GM23338 (cell line): Measurements from ENCODE around the gene BTBD1. TPM values are rescaled to one million over a fixed set of nuclear protein-coding genes. Genes with fewer than 3 reads are reported as not detected.

Experiments
- ATAC-seq: fragments of 200-7000 bp; cut with Tn5 transposase; 3 replicates; pipeline ENCODE4 v1.9.1; 2020
- DNase-seq: peaks from one replicate; pipeline ENCODE4 v3.0.0-alpha.2; 2015; ENCODE audit warnings: low spot score
- H2AFZ ChIP-seq: fragments of 200-600 bp; sonication (generic); 2 replicates; pipeline ENCODE4 v1.8.0; 2016; ENCODE audit warnings: antibody characterized with exemption, mild to moderate bottlenecking, moderate library complexity
- H3F3A ChIP-seq: fragments of 200-600 bp; sonication (generic); replicated peaks from 2 replicates; pipeline ENCODE4 v1.8.0; 2017; ENCODE audit warnings: antibody characterized with exemption, mixed run types, low read depth
- H3K27ac ChIP-seq: fragments of 200-600 bp; sonication (generic); 2 replicates; pipeline ENCODE4 v1.6.1; 2016; ENCODE audit warnings: low read depth
- H3K27me3 ChIP-seq: fragments of 200-600 bp; sonication (generic); 2 replicates; pipeline ENCODE4 v1.8.0; 2016; ENCODE audit warnings: mild to moderate bottlenecking, mixed run types, moderate library complexity; ENCODE audit not compliant: insufficient read depth
- H3K36me3 ChIP-seq: fragments of 200-600 bp; sonication (generic); 2 replicates; pipeline ENCODE4 v1.8.0; 2016; ENCODE audit warnings: mild to moderate bottlenecking; ENCODE audit not compliant: insufficient read depth
- H3K4me1 ChIP-seq: fragments of 200-600 bp; sonication (generic); 2 replicates; pipeline ENCODE4 v1.8.0; 2016; ENCODE audit warnings: mild to moderate bottlenecking, moderate library complexity; ENCODE audit not compliant: insufficient read depth
- H3K4me2 ChIP-seq: fragments of 200-600 bp; sonication (generic); 2 replicates; pipeline ENCODE4 v1.7.1; 2017; ENCODE audit warnings: mixed run types
- H3K4me3 ChIP-seq: fragments of 200-600 bp; sonication (generic); 2 replicates; pipeline ENCODE4 v1.6.1; 2016; ENCODE audit warnings: mixed run types
- H3K79me2 ChIP-seq: fragments of 200-600 bp; sonication (generic); replicated peaks from 2 replicates; pipeline ENCODE4 v1.8.0; 2017; ENCODE audit warnings: mild to moderate bottlenecking; ENCODE audit not compliant: insufficient read depth
- H3K9me2 ChIP-seq: fragments of 200-600 bp; sonication (generic); 2 replicates; pipeline ENCODE4 v1.8.0; 2017; ENCODE audit not compliant: insufficient read depth
- H4K20me1 ChIP-seq: fragments of 200-600 bp; sonication (generic); replicated peaks from 2 replicates; pipeline ENCODE4 v1.8.0; 2017; ENCODE audit warnings: mild to moderate bottlenecking; ENCODE audit not compliant: insufficient read depth
- H3K27ac Mint-ChIP-seq: 2 replicates; pipeline ENCODE4 v1.8.0; 2020; ENCODE audit warnings: inconsistent platforms, mild to moderate bottlenecking, moderate library complexity, mixed read lengths
- H3K27me3 Mint-ChIP-seq: 3 replicates; pipeline ENCODE4 v1.8.0; 2022; ENCODE audit warnings: low read depth, mild to moderate bottlenecking, moderate library complexity, mixed read lengths, inconsistent platforms; ENCODE audit not compliant: insufficient read depth, poor library complexity
- H3K36me3 Mint-ChIP-seq: 3 replicates; pipeline ENCODE4 v1.8.0; 2021; ENCODE audit warnings: low read depth, mild to moderate bottlenecking, inconsistent platforms, moderate library complexity, mixed read lengths
- H3K4me1 Mint-ChIP-seq: 3 replicates; pipeline ENCODE4 v1.8.0; 2020; ENCODE audit warnings: mild to moderate bottlenecking, inconsistent platforms, mixed read lengths
- H3K4me3 Mint-ChIP-seq: 3 replicates; pipeline ENCODE4 v1.8.0; 2021; ENCODE audit warnings: moderate library complexity, mild to moderate bottlenecking, inconsistent platforms, mixed read lengths
- H3K9me3 Mint-ChIP-seq: 3 replicates; pipeline ENCODE4 v1.8.0; 2020; ENCODE audit warnings: moderate library complexity, mild to moderate bottlenecking, inconsistent platforms, mixed read lengths
- CREB1 ChIP-seq: fragments of 250-450 bp; sonication (Bioruptor Pico); IDR thresholded peaks from 2 replicates; pipeline ENCODE4 v1.5.0; 2020; ENCODE audit warnings: low read depth, mild to moderate bottlenecking, moderate library complexity
- EZH2 ChIP-seq: fragments of 200-600 bp; sonication (generic); IDR thresholded peaks from one replicate; pipeline ENCODE4 v1.8.0; 2017; ENCODE audit warnings: antibody characterized with exemption, mild to moderate bottlenecking, low read depth; ENCODE audit not compliant: unreplicated experiment
- EZH2phosphoT487 ChIP-seq: fragments of 200-600 bp; sonication (generic); IDR thresholded peaks from one replicate; pipeline ENCODE4 v1.8.1; 2018; ENCODE audit warnings: antibody characterized with exemption; ENCODE audit not compliant: unreplicated experiment
- JUNB ChIP-seq: IDR thresholded peaks from one replicate; pipeline ENCODE4 v1.6.1; 2016; ENCODE audit warnings: antibody characterized with exemption; ENCODE audit not compliant: unreplicated experiment
- NANOG ChIP-seq: IDR thresholded peaks from 2 replicates; pipeline ENCODE4 v1.6.1; 2016; ENCODE audit warnings: antibody characterized with exemption, borderline replicate concordance
- POLR2AphosphoS5 ChIP-seq: IDR thresholded peaks from 2 replicates; pipeline ENCODE4 v1.6.1; 2016; ENCODE audit warnings: antibody characterized with exemption, low read depth
- STAT1 ChIP-seq: IDR thresholded peaks from one replicate; pipeline ENCODE4 v1.6.1; 2016; ENCODE audit warnings: antibody characterized with exemption; ENCODE audit not compliant: unreplicated experiment
- ZNF114 ChIP-seq: fragments of 250-450 bp; sonication (Bioruptor Pico); IDR thresholded peaks from 2 replicates; pipeline ENCODE4 v1.5.0; 2020; ENCODE audit warnings: mild to moderate bottlenecking, moderate library complexity
- ZNF331 ChIP-seq: fragments of 250-450 bp; sonication (Bioruptor Pico); IDR thresholded peaks from 2 replicates; pipeline ENCODE4 v1.5.0; 2020; ENCODE audit warnings: low read depth, mild to moderate bottlenecking, moderate library complexity
- polyA plus RNA-seq: library from polyadenylated mRNA; unstranded; fragments of >200 nt; fragmentation: Nextera tagmentation; extraction: Ambion mirVana; gene quantifications from 2 replicates; pipeline ENCODE4 v1.2.1, GENCODE V29; 2016
- total RNA-seq: library from RNA; depleted of rRNA; stranded (reverse); fragments of >200 nt; shearing (Covaris generic); gene quantifications from 2 replicates; pipeline ENCODE4 v1.2.3, GENCODE V29; 2014
- TF ChIP-seq, protein P1 (sequence below): fragments of 250-450 bp; sonication (Bioruptor Pico); IDR thresholded peaks from 2 replicates; pipeline ENCODE4 v1.5.0; 2020; ENCODE audit warnings: mild to moderate bottlenecking, moderate library complexity
- TF ChIP-seq, protein P2 (sequence below): IDR thresholded peaks from one replicate; pipeline ENCODE4 v1.6.1; 2018; ENCODE audit warnings: antibody characterized with exemption; ENCODE audit not compliant: unreplicated experiment
- TF ChIP-seq, protein P3 (sequence below): IDR thresholded peaks from 2 replicates; pipeline ENCODE4 v1.6.1; 2016; ENCODE audit warnings: antibody characterized with exemption
- TF ChIP-seq, protein P4 (sequence below), 2 experiments: fragments of 200-600 bp in 1 of 2; sonication (generic) in 1 of 2; conservative IDR thresholded peaks; 2 replicates each; pipeline versions ENCODE4 v1.5.1 to v1.6.1; 2016 to 2017; ENCODE audit warnings: antibody characterized with exemption in 2 of 2, low read depth in 2 of 2, mild to moderate bottlenecking in 2 of 2, moderate library complexity in 1 of 2

The BTBD1 gene
- total and polyA plus RNA-seq, 2 experiments from 2014 or later = 12.6 to 66.1 TPM

DNA sequence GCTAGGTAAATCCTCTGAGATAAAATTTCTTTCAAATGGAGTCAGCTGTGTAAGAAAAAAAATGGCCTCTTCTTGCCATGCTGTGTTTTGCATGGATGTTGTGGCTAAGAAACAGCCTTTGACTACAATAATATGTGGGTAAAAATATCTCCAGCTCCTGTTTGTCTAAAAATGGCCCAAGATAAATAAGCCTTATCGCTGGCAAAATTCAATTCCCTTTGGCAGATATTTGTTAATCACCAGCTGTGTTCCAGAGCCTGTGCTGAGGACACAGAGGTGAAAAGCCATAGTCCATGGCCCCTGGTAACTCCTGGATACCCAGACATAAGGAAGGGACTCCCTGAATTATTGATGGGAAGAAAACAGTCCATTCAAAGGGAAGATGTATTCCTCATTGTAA is 96.4 kb downstream of the BTBD1 start:
- Histone ChIP-seq H3K9me2 (no peaks in the 10 kb centered on the region), H3K4me2 (no peak overlapping the region), H3K36me3 (no peaks in the 10 kb centered on the region), H3K27ac (no peak overlapping the region), H3F3A (no peaks in the 10 kb centered on the region), H4K20me1 (no peaks in the 10 kb centered on the region), H3K4me3 (no peak overlapping the region), H2AFZ (no peak overlapping the region), H3K27me3 (no peaks in the 10 kb centered on the region), H3K4me1 (no peaks in the 10 kb centered on the region), H3K79me2 (no peaks in the 10 kb centered on the region)
- H3K4me1 Mint-ChIP-seq = no peaks in the 10 kb centered on the region
- no peak overlapping the region for H3K27ac Mint-ChIP-seq
- no peaks in the 10 kb centered on the region for H3K9me3 Mint-ChIP-seq
- ATAC-seq (no peak), DNase-seq (no peak)
- TF ChIP-seq EZH2 (no peak), CREB1 (CRISPR knock-in tag) (no peak), STAT1 (no peak), NANOG (no peak), JUNB (no peak), ZNF114 (CRISPR knock-in tag) (no peak), POLR2AphosphoS5 (no peak), ZNF331 (no peak), EZH2phosphoT487 (no peak)
- TF ChIP-seq, protein P1, sequence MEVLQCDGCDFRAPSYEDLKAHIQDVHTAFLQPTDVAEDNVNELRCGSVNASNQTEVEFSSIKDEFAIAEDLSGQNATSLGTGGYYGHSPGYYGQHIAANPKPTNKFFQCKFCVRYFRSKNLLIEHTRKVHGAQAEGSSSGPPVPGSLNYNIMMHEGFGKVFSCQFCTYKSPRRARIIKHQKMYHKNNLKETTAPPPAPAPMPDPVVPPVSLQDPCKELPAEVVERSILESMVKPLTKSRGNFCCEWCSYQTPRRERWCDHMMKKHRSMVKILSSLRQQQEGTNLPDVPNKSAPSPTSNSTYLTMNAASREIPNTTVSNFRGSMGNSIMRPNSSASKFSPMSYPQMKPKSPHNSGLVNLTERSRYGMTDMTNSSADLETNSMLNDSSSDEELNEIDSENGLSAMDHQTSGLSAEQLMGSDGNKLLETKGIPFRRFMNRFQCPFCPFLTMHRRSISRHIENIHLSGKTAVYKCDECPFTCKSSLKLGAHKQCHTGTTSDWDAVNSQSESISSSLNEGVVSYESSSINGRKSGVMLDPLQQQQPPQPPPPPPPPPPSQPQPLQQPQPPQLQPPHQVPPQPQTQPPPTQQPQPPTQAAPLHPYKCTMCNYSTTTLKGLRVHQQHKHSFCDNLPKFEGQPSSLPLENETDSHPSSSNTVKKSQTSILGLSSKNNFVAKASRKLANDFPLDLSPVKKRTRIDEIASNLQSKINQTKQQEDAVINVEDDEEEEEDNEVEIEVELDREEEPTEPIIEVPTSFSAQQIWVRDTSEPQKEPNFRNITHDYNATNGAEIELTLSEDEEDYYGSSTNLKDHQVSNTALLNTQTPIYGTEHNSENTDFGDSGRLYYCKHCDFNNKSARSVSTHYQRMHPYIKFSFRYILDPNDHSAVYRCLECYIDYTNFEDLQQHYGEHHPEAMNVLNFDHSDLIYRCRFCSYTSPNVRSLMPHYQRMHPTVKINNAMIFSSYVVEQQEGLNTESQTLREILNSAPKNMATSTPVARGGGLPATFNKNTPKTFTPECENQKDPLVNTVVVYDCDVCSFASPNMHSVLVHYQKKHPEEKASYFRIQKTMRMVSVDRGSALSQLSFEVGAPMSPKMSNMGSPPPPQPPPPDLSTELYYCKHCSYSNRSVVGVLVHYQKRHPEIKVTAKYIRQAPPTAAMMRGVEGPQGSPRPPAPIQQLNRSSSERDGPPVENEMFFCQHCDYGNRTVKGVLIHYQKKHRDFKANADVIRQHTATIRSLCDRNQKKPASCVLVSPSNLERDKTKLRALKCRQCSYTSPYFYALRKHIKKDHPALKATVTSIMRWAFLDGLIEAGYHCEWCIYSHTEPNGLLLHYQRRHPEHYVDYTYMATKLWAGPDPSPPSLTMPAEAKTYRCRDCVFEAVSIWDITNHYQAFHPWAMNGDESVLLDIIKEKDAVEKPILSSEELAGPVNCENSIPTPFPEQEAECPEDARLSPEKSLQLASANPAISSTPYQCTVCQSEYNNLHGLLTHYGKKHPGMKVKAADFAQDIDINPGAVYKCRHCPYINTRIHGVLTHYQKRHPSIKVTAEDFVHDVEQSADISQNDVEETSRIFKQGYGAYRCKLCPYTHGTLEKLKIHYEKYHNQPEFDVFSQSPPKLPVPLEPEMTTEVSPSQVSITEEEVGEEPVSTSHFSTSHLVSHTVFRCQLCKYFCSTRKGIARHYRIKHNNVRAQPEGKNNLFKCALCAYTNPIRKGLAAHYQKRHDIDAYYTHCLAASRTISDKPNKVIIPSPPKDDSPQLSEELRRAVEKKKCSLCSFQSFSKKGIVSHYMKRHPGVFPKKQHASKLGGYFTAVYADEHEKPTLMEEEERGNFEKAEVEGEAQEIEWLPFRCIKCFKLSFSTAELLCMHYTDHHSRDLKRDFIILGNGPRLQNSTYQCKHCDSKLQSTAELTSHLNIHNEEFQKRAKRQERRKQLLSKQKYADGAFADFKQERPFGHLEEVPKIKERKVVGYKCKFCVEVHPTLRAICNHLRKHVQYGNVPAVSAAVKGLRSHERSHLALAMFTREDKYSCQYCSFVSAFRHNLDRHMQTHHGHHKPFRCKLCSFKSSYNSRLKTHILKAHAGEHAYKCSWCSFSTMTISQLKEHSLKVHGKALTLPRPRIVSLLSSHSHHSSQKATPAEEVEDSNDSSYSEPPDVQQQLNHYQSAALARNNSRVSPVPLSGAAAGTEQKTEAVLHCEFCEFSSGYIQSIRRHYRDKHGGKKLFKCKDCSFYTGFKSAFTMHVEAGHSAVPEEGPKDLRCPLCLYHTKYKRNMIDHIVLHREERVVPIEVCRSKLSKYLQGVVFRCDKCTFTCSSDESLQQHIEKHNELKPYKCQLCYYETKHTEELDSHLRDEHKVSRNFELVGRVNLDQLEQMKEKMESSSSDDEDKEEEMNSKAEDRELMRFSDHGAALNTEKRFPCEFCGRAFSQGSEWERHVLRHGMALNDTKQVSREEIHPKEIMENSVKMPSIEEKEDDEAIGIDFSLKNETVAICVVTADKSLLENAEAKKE = no peak
- TF ChIP-seq, protein P2, sequence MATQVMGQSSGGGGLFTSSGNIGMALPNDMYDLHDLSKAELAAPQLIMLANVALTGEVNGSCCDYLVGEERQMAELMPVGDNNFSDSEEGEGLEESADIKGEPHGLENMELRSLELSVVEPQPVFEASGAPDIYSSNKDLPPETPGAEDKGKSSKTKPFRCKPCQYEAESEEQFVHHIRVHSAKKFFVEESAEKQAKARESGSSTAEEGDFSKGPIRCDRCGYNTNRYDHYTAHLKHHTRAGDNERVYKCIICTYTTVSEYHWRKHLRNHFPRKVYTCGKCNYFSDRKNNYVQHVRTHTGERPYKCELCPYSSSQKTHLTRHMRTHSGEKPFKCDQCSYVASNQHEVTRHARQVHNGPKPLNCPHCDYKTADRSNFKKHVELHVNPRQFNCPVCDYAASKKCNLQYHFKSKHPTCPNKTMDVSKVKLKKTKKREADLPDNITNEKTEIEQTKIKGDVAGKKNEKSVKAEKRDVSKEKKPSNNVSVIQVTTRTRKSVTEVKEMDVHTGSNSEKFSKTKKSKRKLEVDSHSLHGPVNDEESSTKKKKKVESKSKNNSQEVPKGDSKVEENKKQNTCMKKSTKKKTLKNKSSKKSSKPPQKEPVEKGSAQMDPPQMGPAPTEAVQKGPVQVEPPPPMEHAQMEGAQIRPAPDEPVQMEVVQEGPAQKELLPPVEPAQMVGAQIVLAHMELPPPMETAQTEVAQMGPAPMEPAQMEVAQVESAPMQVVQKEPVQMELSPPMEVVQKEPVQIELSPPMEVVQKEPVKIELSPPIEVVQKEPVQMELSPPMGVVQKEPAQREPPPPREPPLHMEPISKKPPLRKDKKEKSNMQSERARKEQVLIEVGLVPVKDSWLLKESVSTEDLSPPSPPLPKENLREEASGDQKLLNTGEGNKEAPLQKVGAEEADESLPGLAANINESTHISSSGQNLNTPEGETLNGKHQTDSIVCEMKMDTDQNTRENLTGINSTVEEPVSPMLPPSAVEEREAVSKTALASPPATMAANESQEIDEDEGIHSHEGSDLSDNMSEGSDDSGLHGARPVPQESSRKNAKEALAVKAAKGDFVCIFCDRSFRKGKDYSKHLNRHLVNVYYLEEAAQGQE = no peak
- TF ChIP-seq, protein P3, sequence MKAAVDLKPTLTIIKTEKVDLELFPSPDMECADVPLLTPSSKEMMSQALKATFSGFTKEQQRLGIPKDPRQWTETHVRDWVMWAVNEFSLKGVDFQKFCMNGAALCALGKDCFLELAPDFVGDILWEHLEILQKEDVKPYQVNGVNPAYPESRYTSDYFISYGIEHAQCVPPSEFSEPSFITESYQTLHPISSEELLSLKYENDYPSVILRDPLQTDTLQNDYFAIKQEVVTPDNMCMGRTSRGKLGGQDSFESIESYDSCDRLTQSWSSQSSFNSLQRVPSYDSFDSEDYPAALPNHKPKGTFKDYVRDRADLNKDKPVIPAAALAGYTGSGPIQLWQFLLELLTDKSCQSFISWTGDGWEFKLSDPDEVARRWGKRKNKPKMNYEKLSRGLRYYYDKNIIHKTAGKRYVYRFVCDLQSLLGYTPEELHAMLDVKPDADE = no peak
- TF ChIP-seq, protein P4, sequence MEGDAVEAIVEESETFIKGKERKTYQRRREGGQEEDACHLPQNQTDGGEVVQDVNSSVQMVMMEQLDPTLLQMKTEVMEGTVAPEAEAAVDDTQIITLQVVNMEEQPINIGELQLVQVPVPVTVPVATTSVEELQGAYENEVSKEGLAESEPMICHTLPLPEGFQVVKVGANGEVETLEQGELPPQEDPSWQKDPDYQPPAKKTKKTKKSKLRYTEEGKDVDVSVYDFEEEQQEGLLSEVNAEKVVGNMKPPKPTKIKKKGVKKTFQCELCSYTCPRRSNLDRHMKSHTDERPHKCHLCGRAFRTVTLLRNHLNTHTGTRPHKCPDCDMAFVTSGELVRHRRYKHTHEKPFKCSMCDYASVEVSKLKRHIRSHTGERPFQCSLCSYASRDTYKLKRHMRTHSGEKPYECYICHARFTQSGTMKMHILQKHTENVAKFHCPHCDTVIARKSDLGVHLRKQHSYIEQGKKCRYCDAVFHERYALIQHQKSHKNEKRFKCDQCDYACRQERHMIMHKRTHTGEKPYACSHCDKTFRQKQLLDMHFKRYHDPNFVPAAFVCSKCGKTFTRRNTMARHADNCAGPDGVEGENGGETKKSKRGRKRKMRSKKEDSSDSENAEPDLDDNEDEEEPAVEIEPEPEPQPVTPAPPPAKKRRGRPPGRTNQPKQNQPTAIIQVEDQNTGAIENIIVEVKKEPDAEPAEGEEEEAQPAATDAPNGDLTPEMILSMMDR (conservative IDR thresholded peaks at IDR 0.05; ENCODE audit: low read depth in 2 of 2) = no peak
- H3K36me3 Mint-ChIP-seq = no peaks in the 10 kb centered on the region
- H3K27me3 Mint-ChIP-seq = peaks cover 3% of the 10 kb centered on the region
- no peak overlapping the region for H3K4me3 Mint-ChIP-seq
